Stimulated activated CD8-positive, alpha-beta memory T cell treated with anti-CD3 and anti-CD28 coated beads, Interleukin-2, amount 100 ng/mL, for 1 hour (primary cell): ENCODE results near the gene TSBP1.

Experiments
- DNase-seq, 2 donors: peaks; one replicate each; pipeline ENCODE4 v3.0.0-alpha.2; 2020; ENCODE audit warnings: low read depth in 2 of 2

TSBP1 gene, protein sequence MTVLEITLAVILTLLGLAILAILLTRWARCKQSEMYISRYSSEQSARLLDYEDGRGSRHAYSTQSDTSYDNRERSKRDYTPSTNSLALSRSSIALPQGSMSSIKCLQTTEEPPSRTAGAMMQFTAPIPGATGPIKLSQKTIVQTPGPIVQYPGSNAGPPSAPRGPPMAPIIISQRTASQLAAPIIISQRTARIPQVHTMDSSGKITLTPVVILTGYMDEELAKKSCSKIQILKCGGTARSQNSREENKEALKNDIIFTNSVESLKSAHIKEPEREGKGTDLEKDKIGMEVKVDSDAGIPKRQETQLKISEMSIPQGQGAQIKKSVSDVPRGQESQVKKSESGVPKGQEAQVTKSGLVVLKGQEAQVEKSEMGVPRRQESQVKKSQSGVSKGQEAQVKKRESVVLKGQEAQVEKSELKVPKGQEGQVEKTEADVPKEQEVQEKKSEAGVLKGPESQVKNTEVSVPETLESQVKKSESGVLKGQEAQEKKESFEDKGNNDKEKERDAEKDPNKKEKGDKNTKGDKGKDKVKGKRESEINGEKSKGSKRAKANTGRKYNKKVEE

DNA sequence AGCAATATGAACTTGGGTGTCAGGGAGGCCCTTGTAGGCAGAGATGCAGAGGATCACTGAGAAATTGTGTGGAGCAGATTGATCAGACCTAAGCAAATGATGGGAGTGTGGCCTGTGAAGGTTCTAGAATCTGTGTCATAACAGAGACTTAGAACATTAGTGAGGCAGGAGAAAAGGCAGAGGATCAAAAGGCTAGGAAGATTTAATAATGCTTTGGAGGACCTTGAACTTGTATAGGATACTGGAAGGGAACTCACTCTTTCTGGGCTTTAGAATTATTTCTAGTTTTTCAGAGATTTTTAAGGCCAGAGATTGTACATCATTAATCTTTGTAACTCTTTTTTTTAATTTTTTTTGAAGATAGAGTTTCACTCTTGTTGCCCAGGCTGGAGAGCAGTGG is at the start of gene TSBP1:
Gene TSBP1 (minus strand): TSS at position 101 of the 400 bp plus-strand sequence. CDS start 197 bp downstream, outside the sequence.
- no peak for DNase-seq

DNA sequence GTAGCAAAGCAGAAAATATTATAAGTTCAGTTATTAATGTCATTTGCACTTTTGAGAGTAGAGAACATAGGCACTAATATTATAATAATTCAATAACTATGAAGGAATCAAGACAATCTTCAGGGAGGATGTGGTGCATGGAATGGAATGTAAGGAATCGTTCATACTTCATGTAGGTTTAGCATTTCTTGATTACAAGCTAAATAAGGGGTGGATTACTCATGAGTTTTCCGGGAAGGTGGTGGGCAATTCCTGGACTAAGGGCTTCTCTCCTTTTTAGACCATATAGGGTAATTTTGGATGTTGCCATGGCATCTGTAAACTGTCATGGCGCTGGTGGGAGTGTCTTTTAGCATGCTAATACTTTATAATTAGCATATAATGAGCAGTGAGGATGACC is 44.3 kb upstream of the TSBP1 start:
- DNase-seq = no peak

DNA sequence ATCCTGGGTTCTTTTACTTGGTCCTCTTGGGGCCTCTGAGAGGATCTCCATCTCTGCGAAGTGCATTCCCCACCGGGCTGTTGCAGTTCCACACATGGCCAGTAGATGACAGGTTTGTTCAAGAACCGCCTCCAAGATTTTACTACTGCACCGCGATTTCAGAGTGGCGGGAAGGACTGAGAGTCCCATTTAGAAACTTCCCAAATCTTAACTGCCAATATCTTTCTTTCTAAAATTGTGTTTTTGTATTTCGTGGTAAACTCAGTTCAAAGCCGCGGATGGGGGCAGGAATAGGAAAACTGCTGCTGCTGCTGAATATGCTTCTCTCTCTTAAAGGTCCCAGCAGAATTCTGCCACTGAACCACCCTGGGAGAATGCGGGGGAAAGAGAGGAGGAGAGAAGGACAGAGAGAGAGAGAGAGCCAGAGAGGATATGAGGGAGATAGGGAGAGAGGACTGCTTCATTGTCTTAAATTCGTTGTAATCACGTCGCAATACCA is 43.9 kb upstream of the TSBP1 start:
- DNase-seq = peak; percentile 58 to 60

DNA sequence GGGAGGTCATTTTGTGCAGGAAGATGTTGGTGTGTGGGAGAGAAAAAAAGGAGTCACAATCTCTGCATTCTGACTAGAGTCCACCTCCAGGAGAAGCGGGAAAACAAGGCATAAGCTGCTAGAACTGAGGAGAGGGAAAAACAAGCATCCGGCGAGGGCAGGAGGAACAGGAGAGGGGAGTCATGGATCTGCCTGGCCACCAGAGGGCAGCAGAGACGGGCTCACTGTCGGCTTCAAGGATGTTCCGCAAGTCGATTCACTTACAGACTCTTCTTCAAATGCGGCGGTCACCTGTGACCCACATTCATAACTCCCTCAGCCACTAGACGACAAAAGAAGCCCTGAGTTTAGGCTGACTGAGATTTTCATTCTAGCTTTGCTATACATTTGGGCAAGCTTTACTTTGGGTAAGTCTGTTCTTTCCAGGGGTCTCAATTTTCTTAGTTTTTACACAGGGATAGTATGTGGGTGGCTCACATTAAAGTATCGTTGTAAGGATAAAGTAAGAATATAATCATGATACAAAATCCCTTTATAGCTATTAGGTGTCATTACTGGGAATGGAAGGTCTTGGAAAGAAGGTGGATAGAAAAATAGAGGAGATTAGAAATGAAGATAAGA is 41.8 kb upstream of the TSBP1 start:
- peak; percentile 66 to 71 for DNase-seq

DNA sequence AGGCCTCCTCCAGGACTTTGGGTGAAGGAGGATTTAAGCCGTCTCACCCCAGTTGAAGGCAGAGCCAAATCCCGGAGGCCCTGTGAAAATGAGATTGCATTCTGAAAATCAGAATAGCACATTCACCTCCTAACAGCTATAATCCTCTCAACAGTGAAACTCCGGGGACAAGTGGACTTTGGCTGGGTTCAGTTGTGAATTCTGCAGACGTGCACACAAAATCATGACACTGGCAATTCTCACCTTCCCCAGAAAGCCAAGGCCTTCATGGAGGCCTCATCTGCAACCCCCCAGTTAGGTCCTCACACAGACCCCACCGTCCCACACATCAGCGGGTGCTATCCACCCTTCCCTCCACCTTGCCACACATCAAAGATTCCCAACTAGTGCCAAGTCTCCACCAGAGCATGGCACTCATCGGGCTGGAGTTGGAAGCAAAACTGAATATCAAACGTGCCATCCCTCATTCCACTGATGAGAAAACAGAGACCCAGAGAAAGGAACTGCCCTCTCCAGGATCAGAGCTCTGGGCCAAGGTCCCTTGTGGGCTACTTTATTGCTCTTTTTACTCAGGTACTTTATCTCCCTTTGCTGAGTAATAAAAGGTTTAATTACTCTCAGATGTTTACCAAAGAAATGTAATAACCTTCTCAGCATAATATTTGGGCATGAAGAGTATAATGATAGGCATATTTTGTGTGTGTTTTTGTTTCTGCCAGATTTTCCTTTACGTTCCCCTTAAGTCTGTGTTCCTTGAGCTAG is 40.0 kb upstream of the TSBP1 start:
- DNase-seq = no peak

DNA sequence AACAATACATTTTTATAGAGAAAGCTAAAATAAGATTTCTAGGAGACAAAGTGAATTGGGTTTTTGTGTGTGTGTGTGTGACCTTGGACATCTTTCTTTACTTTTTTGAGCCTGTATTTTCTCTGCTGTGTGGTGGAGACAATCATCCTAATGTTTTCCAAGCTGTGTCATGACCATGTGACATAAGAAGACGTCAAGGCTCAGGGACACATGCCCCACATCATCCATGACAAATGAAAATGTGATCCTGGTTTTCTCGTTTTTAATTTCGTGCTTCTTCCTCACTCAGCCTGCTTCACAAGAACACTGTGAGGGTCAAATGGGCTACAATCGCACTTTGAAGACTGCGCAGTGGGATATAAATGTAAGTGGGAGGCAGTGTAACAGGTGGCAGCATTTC is 39.2 kb upstream of the TSBP1 start:
- no peak for DNase-seq

DNA sequence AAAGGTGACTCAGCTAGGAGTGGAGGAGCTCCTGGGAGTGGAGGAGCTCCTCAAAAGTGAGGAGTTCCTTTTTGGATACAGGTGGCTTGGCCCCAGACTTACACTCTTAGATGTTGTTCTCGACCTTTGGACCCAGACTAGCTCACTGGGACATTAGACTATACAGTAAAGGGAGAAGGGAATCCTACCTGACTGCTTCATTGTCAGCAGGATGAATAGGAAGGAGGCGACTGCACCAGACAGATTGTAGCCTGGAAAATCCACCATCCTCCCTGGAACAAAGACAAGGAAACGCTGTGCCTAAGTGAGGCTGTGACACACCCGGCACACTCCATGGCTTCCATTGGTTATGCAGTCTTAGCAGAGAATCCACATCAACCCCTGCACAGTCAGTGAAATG is 35.2 kb upstream of the TSBP1 start, which contains the start of gene BTNL2:
Gene BTNL2 (minus strand): TSS at position 325 of the 400 bp plus-strand sequence. CDS start 58 bp downstream, at position 267.
- no peak for DNase-seq

DNA sequence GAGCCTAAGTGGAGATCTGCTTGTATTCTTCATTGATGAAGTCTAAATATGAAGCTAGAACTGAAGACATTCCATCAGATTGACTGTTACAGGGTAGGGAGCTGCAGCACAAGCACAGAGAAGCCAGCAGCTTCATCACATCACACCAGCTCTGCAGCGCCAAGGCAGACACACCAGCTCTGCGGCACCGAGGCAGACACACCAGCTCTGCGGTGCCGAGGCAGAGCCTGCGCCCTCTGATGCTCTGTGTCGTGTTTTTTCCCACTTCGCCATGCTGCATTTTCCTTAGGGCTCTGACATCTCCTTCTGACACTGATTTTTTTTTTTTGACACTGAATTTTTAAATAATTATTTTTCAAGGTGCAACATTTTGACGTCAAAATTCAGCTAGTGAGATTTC is 34.5 kb upstream of the TSBP1 start:
- no peak for DNase-seq

DNA sequence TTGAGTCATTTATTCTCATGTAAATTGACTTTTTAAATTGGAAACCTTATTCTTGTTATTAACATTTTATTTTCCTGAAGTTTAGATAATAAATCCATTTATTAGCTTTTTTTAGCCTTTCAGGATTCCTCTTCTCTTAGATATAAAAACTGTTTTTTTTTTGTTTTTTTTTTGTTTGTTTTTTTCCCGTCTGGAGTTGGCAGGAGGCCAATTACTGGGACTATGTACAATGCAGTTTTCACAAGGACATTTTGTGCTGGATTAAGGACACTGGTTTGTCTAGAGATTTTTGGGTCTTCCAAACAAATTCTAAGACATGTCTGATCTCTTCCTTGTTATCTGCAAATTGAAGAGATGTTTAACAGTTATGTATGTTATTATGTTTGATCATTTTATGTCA is 34.0 kb upstream of the TSBP1 start:
- no peak for DNase-seq

DNA sequence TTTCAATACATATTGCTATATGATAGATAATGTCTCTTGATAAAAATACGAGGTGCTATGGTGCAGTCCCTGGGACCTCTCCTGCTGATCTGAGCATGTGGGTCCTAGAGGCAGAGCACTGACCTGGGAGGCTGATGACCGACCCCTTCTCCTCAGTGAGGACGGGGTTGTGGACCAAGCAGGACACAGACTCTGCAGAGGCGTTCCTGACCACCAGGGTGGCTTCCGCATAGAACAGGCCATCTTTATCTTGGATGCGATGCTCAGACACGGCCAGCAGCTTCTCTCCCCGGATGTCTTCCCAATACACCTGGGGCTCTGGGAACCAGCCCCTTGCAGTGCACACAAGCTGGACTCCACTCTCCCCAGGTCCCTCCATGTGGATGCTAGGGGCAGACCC is 31.1 kb upstream of the TSBP1 start:
- no peak for DNase-seq

DNA sequence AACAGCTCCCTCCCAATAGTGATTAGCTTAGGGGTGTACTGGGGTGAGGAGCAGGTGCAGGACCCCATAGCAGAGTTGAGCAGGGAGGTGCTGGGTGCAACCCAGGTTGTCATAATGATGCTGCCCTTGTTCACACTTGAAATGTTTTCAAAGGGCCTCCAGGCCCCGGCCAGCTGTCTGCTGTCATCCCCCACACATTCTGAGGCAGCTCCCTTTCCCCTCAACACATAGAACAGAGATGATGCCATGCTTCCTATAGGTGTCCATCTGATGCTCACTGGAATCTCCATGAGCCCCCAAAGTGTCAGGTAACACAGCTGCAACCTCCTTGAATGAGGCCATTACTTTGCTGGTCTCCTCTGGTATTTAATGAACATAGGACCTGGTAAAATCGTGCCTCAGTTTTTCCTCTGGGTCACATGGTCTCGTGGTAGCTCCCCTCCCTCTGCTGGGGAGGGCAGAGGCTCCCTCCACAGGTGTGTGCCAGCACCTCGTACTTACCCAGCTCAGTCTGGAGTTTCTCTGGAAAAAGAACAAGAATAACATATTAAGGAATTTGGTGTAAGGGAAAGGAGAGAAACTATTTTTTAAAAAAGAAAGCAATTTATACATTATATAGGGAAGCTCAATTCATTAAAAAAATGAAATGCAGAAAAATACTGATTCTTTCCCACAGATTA is 29.7 kb upstream of the TSBP1 start:
- no peak for DNase-seq

DNA sequence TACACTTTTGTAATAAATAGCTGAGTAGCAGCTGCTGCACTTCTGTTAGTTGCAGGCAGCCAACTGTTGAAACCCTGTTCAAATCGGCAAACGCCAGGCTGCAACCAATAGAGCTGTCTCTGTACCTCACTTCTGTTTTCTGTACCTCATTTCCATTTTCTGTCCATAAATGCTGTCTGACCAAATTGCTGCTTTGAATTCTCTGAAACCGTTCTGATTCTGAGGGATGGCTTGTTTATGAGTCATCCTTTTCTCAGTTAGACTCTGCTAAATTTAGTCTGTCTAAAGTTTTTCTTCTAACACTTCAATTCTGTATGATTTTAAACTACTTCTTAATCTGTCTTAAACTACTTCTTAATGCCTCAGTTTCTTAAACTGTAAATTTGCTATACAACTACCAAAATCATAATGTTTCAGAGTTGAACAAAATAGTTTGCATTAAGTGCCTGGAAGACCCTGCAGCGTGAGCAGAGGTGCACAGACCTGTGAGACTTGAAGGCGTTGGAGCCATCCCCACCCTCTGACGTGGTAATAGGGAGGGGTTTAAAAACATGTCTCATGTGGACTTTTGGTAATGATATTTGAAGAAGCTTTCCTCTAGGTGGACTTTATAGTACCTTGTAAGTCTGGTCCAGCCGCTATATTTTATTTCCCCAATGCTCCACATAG is 25.7 kb upstream of the TSBP1 start:
- DNase-seq = no peak

DNA sequence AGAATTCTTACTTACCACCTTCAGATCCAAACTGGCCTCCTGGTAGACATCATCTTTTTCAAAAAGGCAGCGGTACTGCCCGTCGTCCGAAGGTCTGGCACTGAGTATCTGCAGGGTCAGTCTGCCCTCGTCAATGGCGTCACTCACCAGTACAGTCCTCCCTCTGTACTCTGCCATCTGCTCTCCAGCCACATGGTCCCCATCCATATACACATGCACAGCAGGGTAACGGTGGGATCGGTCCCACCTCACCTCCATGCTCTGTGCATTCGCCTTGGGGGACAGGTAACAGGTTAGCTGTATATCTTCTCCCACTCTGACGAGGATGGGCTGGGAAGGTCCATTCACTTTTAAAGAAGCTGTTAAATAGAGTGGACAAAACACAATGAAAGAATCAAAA is 24.3 kb upstream of the TSBP1 start:
- DNase-seq = no peak

DNA sequence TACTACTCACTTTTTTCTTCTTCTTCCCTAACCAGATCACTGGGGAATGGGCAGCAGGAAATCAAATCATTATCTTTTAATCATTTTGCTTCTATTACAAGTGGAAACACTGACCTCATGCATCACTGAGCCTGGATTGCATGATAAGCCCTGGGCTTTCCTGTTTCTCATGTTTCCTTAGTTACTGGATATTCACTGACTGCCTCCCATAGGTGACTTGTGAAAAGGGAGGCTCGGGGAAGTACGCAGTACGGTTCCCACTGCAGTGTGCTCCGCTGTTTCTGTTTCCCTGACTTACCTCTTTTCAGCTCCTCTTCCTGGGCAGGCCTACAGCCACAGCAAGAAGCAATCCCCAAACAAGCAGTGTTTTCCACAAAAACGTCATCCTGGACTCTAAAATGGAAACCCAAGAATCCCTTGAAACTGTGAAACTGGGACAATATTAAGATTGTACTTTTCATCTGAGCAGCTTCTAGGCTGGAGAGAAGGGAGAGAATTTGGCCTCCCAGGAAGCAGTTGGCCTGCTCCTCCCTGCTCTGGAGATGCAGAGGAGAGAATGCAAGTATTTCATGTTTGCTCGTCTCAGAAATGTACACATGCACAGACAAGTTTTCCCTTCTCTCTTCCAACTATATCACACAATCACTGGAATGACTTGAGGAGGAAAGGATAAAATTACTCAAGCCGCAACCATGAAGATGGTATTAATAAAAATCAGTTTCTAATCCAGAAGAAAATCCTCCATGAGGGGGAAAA is 22.1 kb upstream of the TSBP1 start:
- no peak for DNase-seq

DNA sequence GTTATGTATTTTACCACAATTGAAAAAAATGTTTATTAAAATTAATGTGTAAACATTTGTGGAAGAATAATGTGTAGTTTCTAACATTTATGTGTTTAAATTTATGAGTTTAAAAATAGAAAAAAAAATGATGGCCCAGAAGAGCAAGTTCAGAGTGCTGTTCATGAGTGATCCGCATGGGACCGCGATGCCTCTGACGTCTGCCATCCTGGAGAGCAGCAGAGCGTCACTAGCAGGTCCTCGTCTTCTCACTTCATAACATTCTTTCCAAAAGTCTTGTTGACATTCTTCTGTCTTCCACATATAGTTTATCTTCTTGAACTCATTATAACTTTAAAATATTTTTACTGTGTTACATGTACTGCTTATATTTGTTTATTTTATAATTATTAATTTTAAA is 19.8 kb upstream of the TSBP1 start:
- DNase-seq = no peak

DNA sequence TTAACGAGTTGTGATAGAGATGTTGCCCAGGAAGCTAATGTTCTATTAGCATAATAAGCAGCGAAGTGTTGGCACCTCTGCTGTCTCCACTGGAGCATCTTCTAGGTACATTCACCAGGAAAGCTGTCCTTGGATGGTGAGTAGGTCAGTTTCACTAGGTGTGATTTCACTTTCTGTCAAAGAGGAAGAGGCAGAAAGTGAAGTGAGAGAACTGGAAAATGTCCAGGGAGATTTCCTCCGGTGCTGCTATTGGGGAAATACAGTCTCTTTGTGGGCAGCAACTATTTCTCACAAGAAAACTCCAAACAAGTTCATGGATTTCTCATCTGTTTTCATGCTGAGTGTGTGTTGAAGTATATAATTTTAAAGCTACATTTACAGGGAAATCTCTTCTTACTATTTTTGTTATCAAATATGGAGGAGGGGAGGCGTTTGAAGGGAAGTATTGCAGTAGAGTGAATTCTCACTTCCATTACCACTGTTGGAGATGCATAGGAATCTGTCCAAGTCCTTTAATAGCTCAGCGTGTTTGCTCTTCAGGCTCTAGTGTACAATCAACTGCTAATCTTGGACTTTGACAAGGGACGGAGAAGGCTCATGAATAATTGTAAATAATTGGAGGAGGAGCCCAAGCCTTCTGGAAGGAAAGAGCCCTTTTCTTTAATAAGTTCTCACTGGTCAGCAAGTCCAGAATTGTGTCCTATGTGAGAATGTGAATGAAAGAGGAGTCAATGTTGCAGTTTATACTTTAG is 16.1 kb upstream of the TSBP1 start:
- DNase-seq = no peak

DNA sequence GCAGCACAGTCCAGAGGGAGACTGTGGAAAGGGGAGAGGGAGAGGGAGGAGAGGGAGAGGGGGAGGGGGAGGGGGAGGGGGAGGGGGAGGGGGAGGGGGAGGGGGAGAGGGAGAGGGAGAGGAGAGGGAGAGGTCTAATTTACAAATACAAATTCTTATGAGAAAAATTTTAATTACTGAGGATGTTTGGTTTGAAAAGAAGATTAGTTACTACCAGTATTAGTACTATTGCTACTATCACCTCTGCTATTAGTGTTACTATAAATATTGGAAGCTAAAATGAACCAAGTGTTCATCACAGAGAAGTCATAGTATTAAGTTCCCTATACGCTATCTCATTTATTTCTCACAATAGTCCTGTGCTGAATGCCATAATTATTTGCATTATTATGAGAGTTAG is 14.3 kb upstream of the TSBP1 start:
- no peak for DNase-seq

DNA sequence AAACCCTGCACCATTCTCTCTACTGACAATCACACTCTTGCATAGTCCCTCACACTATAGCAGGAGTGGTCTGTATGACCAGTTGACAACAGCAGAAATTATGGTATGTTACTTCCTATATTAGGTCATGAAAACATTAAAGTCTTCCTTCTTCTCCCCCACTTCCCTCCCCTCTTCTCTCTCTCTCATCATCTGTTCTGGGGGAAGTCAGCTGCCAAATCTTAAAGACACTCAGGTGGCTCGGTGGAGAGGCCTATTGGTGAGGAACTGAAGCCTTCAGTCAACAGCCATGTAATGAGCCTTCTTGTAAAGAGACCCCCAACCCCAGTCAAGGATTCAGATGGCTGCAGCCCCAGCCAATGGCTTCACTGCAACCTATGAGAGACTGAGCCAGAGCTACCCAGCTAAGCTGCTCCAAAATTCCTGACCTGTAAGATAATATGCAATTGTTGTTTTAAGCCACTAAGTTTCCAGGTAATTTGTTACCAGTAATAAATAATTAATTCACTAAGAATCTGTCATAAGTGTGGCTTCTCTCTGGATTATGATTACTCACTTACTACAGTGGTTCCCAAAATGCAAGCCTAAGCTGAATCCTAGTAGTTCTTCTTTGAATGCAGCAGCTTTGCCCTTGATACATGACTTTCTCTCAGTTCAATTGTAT is 11.2 kb upstream of the TSBP1 start:
- DNase-seq = no peak

DNA sequence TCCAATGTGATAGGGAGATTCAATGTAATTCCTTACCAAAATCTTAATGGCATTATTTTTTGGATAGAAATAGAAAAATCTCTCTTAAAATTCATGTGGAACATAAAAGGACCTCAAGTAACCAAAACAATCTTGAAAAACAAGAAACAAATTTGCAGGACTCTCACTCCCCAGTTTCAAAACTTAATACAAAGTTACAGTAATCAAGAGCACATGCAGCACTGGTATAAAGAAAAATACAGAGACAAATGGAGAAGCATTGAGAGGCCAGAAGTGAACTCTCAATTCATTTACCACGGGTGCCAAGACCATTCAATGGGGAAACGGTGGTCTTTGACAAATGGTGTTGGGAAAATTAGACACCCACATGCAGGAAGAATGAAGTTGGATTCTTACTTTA is 7.8 kb upstream of the TSBP1 start:
- no peak for DNase-seq
